ENCODE measurements around the gene ZSWIM2.
A peak's percentile ranks its signal among the peaks of the same experiment; 100 is the strongest.

GRCh38 chr2:186862869-186863709 lies 14.1 kb upstream of the ZSWIM2 start:
- TF ChIP-seq CTCF (conservative IDR thresholded peaks at IDR 0.05; ENCODE audit: low read depth in 2 of 2) (peak; percentile 76 to 93), EZH2 (IDR thresholded peaks at IDR 0.05; ENCODE audit: low read depth, unreplicated experiment) (no peak), ZNF331 (CRISPR knock-in tag; IDR thresholded peaks at IDR 0.05; ENCODE audit: low read depth) (no peak), POLR2AphosphoS5 (IDR thresholded peaks at IDR 0.05; ENCODE audit: low read depth) (no peak), EZH2phosphoT487 (IDR thresholded peaks at IDR 0.05; ENCODE audit: unreplicated experiment) (no peak)
